Type B pancreatic cell (in vitro differentiated cells): ENCODE results near the gene RUVBL1. TPM values are rescaled to one million over a fixed set of nuclear protein-coding genes. Genes with fewer than 3 reads are reported as not detected.

ENCODE experiments used
- DNase-seq: peaks from one replicate; pipeline ENCODE4 v3.0.0; 2021; ENCODE audit warnings: mixed read lengths; ENCODE audit not compliant: unreplicated experiment; ENCODE audit errors: extremely low spot score
- H3K27ac Mint-ChIP-seq: 2 replicates; pipeline ENCODE4 v1.8.0; 2021; ENCODE audit warnings: mild to moderate bottlenecking, mixed read lengths
- H3K27me3 Mint-ChIP-seq: 2 replicates; pipeline ENCODE4 v1.8.0; 2021; ENCODE audit warnings: mixed read lengths
- H3K36me3 Mint-ChIP-seq: 2 replicates; pipeline ENCODE4 v1.8.0; 2021; ENCODE audit warnings: mixed read lengths
- H3K4me1 Mint-ChIP-seq: one replicate; pipeline ENCODE4 v1.8.0; 2021; ENCODE audit warnings: mixed read lengths; ENCODE audit not compliant: unreplicated experiment
- H3K4me3 Mint-ChIP-seq: 2 replicates; pipeline ENCODE4 v1.8.0; 2021; ENCODE audit warnings: mild to moderate bottlenecking, mixed read lengths
- H3K9me3 Mint-ChIP-seq: 2 replicates; pipeline ENCODE4 v1.8.0; 2021; ENCODE audit warnings: mixed read lengths
- total RNA-seq: library from RNA; stranded (reverse); gene quantifications from 2 replicates; pipeline ENCODE4 v1.2.1, GENCODE V29; 2021; ENCODE audit warnings: low replicate concordance
- TF ChIP-seq, protein P1 (sequence below): fragments of 200-600 bp; sonication (generic); conservative IDR thresholded peaks from 2 replicates; pipeline ENCODE4 v1.5.0; 2021; ENCODE audit warnings: antibody characterized with exemption, mild to moderate bottlenecking

Gene RUVBL1
- total RNA-seq, 1 donor from 2014 or later, result 61.1 TPM

DNA sequence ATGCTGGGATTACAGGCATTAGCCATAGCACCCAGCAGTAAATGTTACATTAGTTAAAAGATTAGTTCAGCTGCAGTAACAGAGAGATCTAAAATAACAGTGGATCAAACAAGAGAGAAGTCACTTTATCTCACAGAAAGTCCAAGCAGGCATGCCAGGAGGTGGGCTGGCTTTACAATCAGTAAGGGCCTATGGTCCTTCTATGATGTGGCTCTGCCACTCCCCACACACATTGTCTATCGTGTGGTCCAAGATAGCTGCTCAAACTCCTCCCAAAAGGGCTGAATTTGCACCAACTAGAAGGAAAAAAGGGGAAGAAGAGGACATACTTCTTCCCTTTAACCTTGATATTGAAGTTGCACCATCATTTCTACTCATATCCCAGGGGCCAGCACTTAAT is 4.6 kb upstream of the RUVBL1 start:
- Mint-ChIP-seq H3K4me3 (no peak overlapping the region), H3K9me3 (no peaks in the 10 kb centered on the region), H3K36me3 (no peaks in the 10 kb centered on the region), H3K4me1 (peaks cover 7% of the 10 kb centered on the region), H3K27ac (no peak overlapping the region), H3K27me3 (peaks cover 4% of the 10 kb centered on the region)
- no peak for DNase-seq
- TF ChIP-seq, protein P1, sequence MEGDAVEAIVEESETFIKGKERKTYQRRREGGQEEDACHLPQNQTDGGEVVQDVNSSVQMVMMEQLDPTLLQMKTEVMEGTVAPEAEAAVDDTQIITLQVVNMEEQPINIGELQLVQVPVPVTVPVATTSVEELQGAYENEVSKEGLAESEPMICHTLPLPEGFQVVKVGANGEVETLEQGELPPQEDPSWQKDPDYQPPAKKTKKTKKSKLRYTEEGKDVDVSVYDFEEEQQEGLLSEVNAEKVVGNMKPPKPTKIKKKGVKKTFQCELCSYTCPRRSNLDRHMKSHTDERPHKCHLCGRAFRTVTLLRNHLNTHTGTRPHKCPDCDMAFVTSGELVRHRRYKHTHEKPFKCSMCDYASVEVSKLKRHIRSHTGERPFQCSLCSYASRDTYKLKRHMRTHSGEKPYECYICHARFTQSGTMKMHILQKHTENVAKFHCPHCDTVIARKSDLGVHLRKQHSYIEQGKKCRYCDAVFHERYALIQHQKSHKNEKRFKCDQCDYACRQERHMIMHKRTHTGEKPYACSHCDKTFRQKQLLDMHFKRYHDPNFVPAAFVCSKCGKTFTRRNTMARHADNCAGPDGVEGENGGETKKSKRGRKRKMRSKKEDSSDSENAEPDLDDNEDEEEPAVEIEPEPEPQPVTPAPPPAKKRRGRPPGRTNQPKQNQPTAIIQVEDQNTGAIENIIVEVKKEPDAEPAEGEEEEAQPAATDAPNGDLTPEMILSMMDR, result no peak

DNA sequence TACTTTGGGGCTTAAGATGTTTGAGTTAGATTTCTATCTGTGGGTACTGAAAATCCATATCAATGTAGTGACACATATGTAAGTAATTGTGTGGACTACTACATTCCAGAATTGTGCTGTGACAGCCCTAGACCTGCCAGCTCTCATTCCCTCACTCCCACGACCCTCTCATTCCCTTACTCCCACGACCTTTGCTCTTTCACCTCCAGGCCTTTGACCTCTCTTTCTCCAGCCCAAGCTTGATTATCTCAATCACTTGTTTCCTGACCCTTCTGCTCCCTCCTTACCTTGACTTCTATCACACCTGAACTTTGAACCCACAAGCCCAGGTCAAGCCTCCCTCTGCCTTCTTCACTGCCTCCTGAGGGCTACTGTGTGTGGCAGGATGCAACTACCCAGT is 3.6 kb upstream of the RUVBL1 start:
- peaks cover 7% of the 10 kb centered on the region for H3K4me1 Mint-ChIP-seq

DNA sequence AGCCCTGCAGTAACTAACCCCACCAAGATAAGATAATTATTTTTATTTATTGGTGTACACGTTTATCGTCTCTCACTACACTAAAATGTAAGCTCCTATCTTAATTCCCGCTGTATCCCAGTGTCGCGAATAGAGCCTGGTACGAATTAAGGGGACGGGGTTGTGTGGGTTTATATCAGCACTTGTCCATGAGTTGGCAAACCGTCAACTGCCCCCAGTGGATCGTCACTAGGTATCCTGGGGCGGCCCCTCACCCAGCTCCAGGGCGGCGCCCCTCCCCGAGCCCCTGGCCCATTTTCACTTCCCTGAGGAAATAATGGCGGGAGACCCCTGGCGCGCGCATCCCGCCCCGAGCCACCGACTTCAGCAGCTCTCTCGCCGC is 465 bp downstream of the RUVBL1 start:
- peak overlapping the region; percentile 96 for H3K27ac Mint-ChIP-seq
- no peaks in the 10 kb centered on the region for H3K9me3 Mint-ChIP-seq
- H3K36me3 Mint-ChIP-seq, result peaks cover 4% of the 10 kb centered on the region
- DNase-seq, result no peak
- H3K4me3 Mint-ChIP-seq, result peak overlapping the region; percentile 99
- peaks cover 7% of the 10 kb centered on the region for H3K4me1 Mint-ChIP-seq
- H3K27me3 Mint-ChIP-seq, result no peaks in the 10 kb centered on the region
- TF ChIP-seq, protein P1, result no peak

More for the DNA sequence above, 3.6 kb upstream of the RUVBL1 start:
- H3K4me3 Mint-ChIP-seq, result no peak overlapping the region
- H3K9me3 Mint-ChIP-seq, result no peaks in the 10 kb centered on the region
- TF ChIP-seq, protein P1, result no peak
- H3K36me3 Mint-ChIP-seq, result no peaks in the 10 kb centered on the region
- peaks cover 4% of the 10 kb centered on the region for H3K27me3 Mint-ChIP-seq
- no peak overlapping the region for H3K27ac Mint-ChIP-seq
- no peak for DNase-seq

DNA sequence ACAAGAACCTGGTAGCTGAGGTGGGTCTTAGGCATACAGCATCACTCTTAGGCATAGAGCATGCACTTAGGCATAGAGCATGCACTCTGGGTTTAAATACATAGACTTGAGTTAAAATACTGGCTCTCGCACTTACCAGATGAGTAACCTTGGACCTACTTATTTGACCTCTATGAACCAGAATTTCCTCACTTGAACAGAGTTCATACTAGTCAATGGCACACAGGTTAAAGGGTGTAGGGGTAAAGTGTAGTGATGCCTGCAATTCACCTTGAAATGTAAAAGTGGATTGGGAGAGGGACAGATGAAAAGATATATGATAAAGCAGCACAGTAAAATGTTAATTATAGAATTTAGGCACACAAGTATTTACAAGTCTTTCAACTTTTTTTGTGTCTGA is 1.6 kb downstream of the RUVBL1 start:
- Mint-ChIP-seq H3K4me3 (peak overlapping the region; percentile 99), H3K9me3 (no peaks in the 10 kb centered on the region), H3K27ac (no peak overlapping the region), H3K36me3 (peaks cover 4% of the 10 kb centered on the region), H3K27me3 (no peaks in the 10 kb centered on the region), H3K4me1 (peaks cover 7% of the 10 kb centered on the region)
- TF ChIP-seq, protein P1, result no peak
- DNase-seq, result no peak

DNA sequence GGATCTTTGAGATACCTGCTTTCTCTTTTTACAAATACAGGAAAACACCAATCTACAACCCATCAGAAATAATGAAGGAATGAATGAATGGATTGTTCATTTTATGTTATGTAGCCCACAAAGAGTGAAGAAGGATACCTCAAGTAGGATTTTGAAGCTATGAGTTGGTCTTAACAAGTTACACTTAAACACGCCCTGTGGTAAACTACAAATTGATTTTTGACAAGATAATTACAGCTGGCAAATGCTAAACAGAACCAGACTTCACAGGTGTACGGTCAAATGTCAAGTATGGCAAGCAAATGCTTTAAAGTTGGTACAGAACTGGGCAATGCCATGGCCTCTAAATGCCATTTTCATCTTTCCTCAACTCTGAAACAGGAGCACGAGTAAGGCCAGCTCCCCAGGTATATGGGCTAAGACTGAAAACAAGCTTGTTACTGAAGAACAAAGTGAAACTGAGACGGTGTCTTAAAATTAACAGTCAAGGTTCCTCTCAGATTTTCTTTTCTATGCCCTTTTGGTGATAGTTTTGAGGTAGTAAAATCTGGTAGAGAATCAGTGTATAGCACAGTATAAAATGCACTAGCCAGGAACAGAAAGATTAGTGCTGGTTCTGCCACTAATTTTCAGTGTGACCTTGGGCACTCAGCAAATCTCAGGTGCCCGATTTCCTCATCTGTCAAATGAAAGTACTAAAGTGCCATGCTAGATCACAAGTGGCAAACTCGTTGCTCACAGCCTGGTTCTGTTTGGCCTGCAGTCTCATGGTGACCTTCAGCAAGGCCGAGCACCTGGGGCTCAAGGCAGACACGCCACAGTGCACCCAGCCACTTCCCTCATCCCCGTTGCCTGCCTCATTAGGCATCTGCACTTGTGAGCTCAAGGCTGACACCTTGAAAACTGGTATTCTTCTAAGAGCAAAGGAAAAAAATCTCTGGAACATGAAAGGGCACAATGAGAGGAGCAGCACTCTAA is 9.5 kb downstream of the RUVBL1 start:
- no peak for DNase-seq
- TF ChIP-seq, protein P1, result no peak
- no peaks in the 10 kb centered on the region for H3K27me3 Mint-ChIP-seq
- H3K36me3 Mint-ChIP-seq, result peaks cover 18% of the 10 kb centered on the region
- H3K4me3 Mint-ChIP-seq, result no peak overlapping the region
- no peaks in the 10 kb centered on the region for H3K9me3 Mint-ChIP-seq
- peaks cover 9% of the 10 kb centered on the region for H3K4me1 Mint-ChIP-seq
- no peak overlapping the region for H3K27ac Mint-ChIP-seq
